Measurements from ENCODE around the gene MAPK1IP1L.

Gene MAPK1IP1L

GRCh38 chr14:55088356-55088755 is 36.9 kb downstream of the MAPK1IP1L start:
- Histone ChIP-seq H2BK15ac (replicated peaks; ENCODE audit: low read depth) (no peak overlapping the region), H3K23ac (ENCODE audit: low read length) (no peak overlapping the region), H2BK5ac (ENCODE audit: low read length) (no peak overlapping the region), H3K27me3 (ENCODE audit: insufficient read depth, low read length, poor library complexity) (no peaks in the 10 kb centered on the region), H3K4me2 (ENCODE audit: low read length) (no peak overlapping the region), H3K79me2 (ENCODE audit: control insufficient read depth, insufficient read depth, low read length) (no peaks in the 10 kb centered on the region), H2AK5ac (ENCODE audit: low read length) (no peak overlapping the region), H3K36me3 (ENCODE audit: control insufficient read depth, insufficient read depth, low read length) (no peaks in the 10 kb centered on the region), H3K56ac (ENCODE audit: low read length) (no peak overlapping the region), H3K79me1 (ENCODE audit: low read length) (no peaks in the 10 kb centered on the region), H3K9ac (ENCODE audit: low read length) (no peak overlapping the region), H2BK120ac (ENCODE audit: low read depth, low read length) (no peak overlapping the region), H3K4me1 (ENCODE audit: control insufficient read depth, low read depth, low read length) (no peaks in the 10 kb centered on the region), H3K27ac (ENCODE audit: low read depth, low read length) (no peak overlapping the region), H3K4ac (ENCODE audit: low read depth, low read length) (no peak overlapping the region), H3K18ac (ENCODE audit: low read length) (no peak overlapping the region), H4K5ac (ENCODE audit: low read length) (no peak overlapping the region), H3K4me3 (ENCODE audit: low read length) (no peak overlapping the region), H4K8ac (ENCODE audit: low read depth, low read length) (no peak overlapping the region)
- no peak for DNase-seq

GRCh38 chr14:55092341-55092740 is 40.9 kb downstream of the MAPK1IP1L start:
- no peak overlapping the region for H2BK15ac ChIP-seq (replicated peaks; ENCODE audit: low read depth)
- no peak overlapping the region for H2BK120ac ChIP-seq (ENCODE audit: low read depth, low read length)

GRCh38 chr14:55094292-55095157 is 43.1 kb downstream of the MAPK1IP1L start:
- DNase-seq, result peak; percentile 49
- H3K79me1 ChIP-seq (ENCODE audit: low read length), result no peaks in the 10 kb centered on the region
- H4K5ac ChIP-seq (ENCODE audit: low read length), result no peak overlapping the region
- H3K36me3 ChIP-seq (ENCODE audit: control insufficient read depth, insufficient read depth, low read length), result no peaks in the 10 kb centered on the region
- H3K9ac ChIP-seq (ENCODE audit: low read length), result no peak overlapping the region
- no peak overlapping the region for H2AK5ac ChIP-seq (ENCODE audit: low read length)
- H4K8ac ChIP-seq (ENCODE audit: low read depth, low read length), result no peak overlapping the region
- H3K18ac ChIP-seq (ENCODE audit: low read length), result no peak overlapping the region
- no peak overlapping the region for H2BK5ac ChIP-seq (ENCODE audit: low read length)
- WGBS (ENCODE audit: extremely low coverage, insufficient coverage, low lambda C conversion rate), result no CpG with 5 or more reads among the region's 9 CpGs
- H2BK120ac ChIP-seq (ENCODE audit: low read depth, low read length), result no peak overlapping the region
- H3K4me2 ChIP-seq (ENCODE audit: low read length), result no peak overlapping the region
- no peak overlapping the region for H3K23ac ChIP-seq (ENCODE audit: low read length)
- no peak overlapping the region for H2BK15ac ChIP-seq (replicated peaks; ENCODE audit: low read depth)
- no peak overlapping the region for H3K4me3 ChIP-seq (ENCODE audit: low read length)
- no peaks in the 10 kb centered on the region for H3K4me1 ChIP-seq (ENCODE audit: control insufficient read depth, low read depth, low read length)
- no peaks in the 10 kb centered on the region for H3K79me2 ChIP-seq (ENCODE audit: control insufficient read depth, insufficient read depth, low read length)
- no peak overlapping the region for H3K27ac ChIP-seq (ENCODE audit: low read depth, low read length)
- no peak overlapping the region for H3K4ac ChIP-seq (ENCODE audit: low read depth, low read length)
- no peaks in the 10 kb centered on the region for H3K27me3 ChIP-seq (ENCODE audit: insufficient read depth, low read length, poor library complexity)
- no peak overlapping the region for H3K56ac ChIP-seq (ENCODE audit: low read length)

More at GRCh38 chr14:55092341-55092740, 40.9 kb downstream of the MAPK1IP1L start:
- Histone ChIP-seq H3K79me1 (ENCODE audit: low read length) (no peaks in the 10 kb centered on the region), H3K27me3 (ENCODE audit: insufficient read depth, low read length, poor library complexity) (no peaks in the 10 kb centered on the region), H2BK5ac (ENCODE audit: low read length) (no peak overlapping the region), H3K4me3 (ENCODE audit: low read length) (no peak overlapping the region), H3K9ac (ENCODE audit: low read length) (no peak overlapping the region), H3K27ac (ENCODE audit: low read depth, low read length) (no peak overlapping the region), H3K4me2 (ENCODE audit: low read length) (no peak overlapping the region), H3K4me1 (ENCODE audit: control insufficient read depth, low read depth, low read length) (no peaks in the 10 kb centered on the region), H4K8ac (ENCODE audit: low read depth, low read length) (no peak overlapping the region), H2AK5ac (ENCODE audit: low read length) (no peak overlapping the region), H3K36me3 (ENCODE audit: control insufficient read depth, insufficient read depth, low read length) (no peaks in the 10 kb centered on the region), H3K79me2 (ENCODE audit: control insufficient read depth, insufficient read depth, low read length) (no peaks in the 10 kb centered on the region), H4K5ac (ENCODE audit: low read length) (no peak overlapping the region), H3K4ac (ENCODE audit: low read depth, low read length) (no peak overlapping the region), H3K56ac (ENCODE audit: low read length) (no peak overlapping the region), H3K23ac (ENCODE audit: low read length) (no peak overlapping the region), H3K18ac (ENCODE audit: low read length) (no peak overlapping the region)
- DNase-seq, result no peak
- no CpG with 5 or more reads among the region's 4 CpGs for WGBS (ENCODE audit: extremely low coverage, insufficient coverage, low lambda C conversion rate)

- Histone ChIP-seq H3K56ac (ENCODE audit: low read length) (no peak overlapping the region), H3K4me3 (ENCODE audit: low read length) (no peak overlapping the region), H3K9ac (ENCODE audit: low read length) (no peak overlapping the region), H2BK120ac (ENCODE audit: low read depth, low read length) (no peak overlapping the region), H4K8ac (ENCODE audit: low read depth, low read length) (no peak overlapping the region), H3K4me1 (ENCODE audit: control insufficient read depth, low read depth, low read length) (peaks cover 3% of the 10 kb centered on the region), H3K79me2 (ENCODE audit: control insufficient read depth, insufficient read depth, low read length) (no peaks in the 10 kb centered on the region), H4K5ac (ENCODE audit: low read length) (no peak overlapping the region), H2AK5ac (ENCODE audit: low read length) (no peak overlapping the region), H3K27ac (ENCODE audit: low read depth, low read length) (no peak overlapping the region), H3K4ac (ENCODE audit: low read depth, low read length) (no peak overlapping the region), H3K4me2 (ENCODE audit: low read length) (no peak overlapping the region), H2BK5ac (ENCODE audit: low read length) (no peak overlapping the region), H3K36me3 (ENCODE audit: control insufficient read depth, insufficient read depth, low read length) (no peaks in the 10 kb centered on the region), H3K27me3 (ENCODE audit: insufficient read depth, low read length, poor library complexity) (no peaks in the 10 kb centered on the region), H3K79me1 (ENCODE audit: low read length) (no peaks in the 10 kb centered on the region), H2BK15ac (replicated peaks; ENCODE audit: low read depth) (no peak overlapping the region), H3K18ac (ENCODE audit: low read length) (no peak overlapping the region), H3K23ac (ENCODE audit: low read length) (no peak overlapping the region)
- WGBS (ENCODE audit: extremely low coverage, insufficient coverage, low lambda C conversion rate), result no CpG with 5 or more reads among the region's 5 CpGs
- DNase-seq, result no peak
Measured at GRCh38 chr14:55097881-55098560, 46.6 kb downstream of the MAPK1IP1L start.

GRCh38 chr14:55098561-55098898 is 47.1 kb downstream of the MAPK1IP1L start:
- Histone ChIP-seq H4K8ac (ENCODE audit: low read depth, low read length) (no peak overlapping the region), H2AK5ac (ENCODE audit: low read length) (no peak overlapping the region), H3K36me3 (ENCODE audit: control insufficient read depth, insufficient read depth, low read length) (no peaks in the 10 kb centered on the region), H3K27me3 (ENCODE audit: insufficient read depth, low read length, poor library complexity) (no peaks in the 10 kb centered on the region), H3K4me1 (ENCODE audit: control insufficient read depth, low read depth, low read length) (peaks cover 7% of the 10 kb centered on the region), H3K79me2 (ENCODE audit: control insufficient read depth, insufficient read depth, low read length) (no peaks in the 10 kb centered on the region), H3K79me1 (ENCODE audit: low read length) (no peaks in the 10 kb centered on the region), H2BK15ac (replicated peaks; ENCODE audit: low read depth) (no peak overlapping the region), H3K27ac (ENCODE audit: low read depth, low read length) (no peak overlapping the region), H2BK120ac (ENCODE audit: low read depth, low read length) (no peak overlapping the region), H4K5ac (ENCODE audit: low read length) (no peak overlapping the region), H3K9ac (ENCODE audit: low read length) (no peak overlapping the region), H3K23ac (ENCODE audit: low read length) (no peak overlapping the region), H3K4me2 (ENCODE audit: low read length) (no peak overlapping the region), H3K56ac (ENCODE audit: low read length) (no peak overlapping the region), H3K18ac (ENCODE audit: low read length) (no peak overlapping the region), H3K4ac (ENCODE audit: low read depth, low read length) (no peak overlapping the region), H3K4me3 (ENCODE audit: low read length) (no peak overlapping the region), H2BK5ac (ENCODE audit: low read length) (no peak overlapping the region)
- no CpG with 5 or more reads among the region's 1 CpG for WGBS (ENCODE audit: extremely low coverage, insufficient coverage, low lambda C conversion rate)
- DNase-seq, result no peak

All from mesendoderm (in vitro differentiated cells).